Measurements from ENCODE around the gene NOS1. TPM values are rescaled to one million over a fixed set of nuclear protein-coding genes. Genes with fewer than 3 reads are reported as not detected.

NOS1 gene
- polyA plus RNA-seq, 1 donor from 2014 or later: not detected

- Histone ChIP-seq H3K9me2 (ENCODE audit: insufficient read depth, low read length) (no peaks in the 10 kb centered on the region), H3K4me3 (ENCODE audit: low read length) (no peak overlapping the region), H4K20me1 (ENCODE audit: insufficient read depth) (no peaks in the 10 kb centered on the region), H3K36me3 (ENCODE audit: insufficient read depth, low read length) (no peaks in the 10 kb centered on the region), H3K4me2 (ENCODE audit: low read length) (no peak overlapping the region), H3K9ac (ENCODE audit: low read length) (no peak overlapping the region), H3F3A (ENCODE audit: insufficient read depth, low read length, poor library complexity, severe bottlenecking) (no peaks in the 10 kb centered on the region), H3K27ac (ENCODE audit: low read length) (no peak overlapping the region), H3K9me3 (ENCODE audit: low read length) (no peaks in the 10 kb centered on the region), H3K79me2 (replicated peaks; ENCODE audit: insufficient read depth, low read length) (no peaks in the 10 kb centered on the region), H2AFZ (ENCODE audit: low read depth, low read length) (no peak overlapping the region), H3K27me3 (ENCODE audit: insufficient read depth, low read depth, low read length) (no peaks in the 10 kb centered on the region)
- TF ChIP-seq EP300 (conservative IDR thresholded peaks at IDR 0.05; ENCODE audit: poor library complexity, severe bottlenecking): no peak
These were observed 127.0 kb downstream of the NOS1 start for GRCh38 chr12:117234441-117234840.

GRCh38 chr12:117231750-117232149, 129.7 kb downstream of the NOS1 start:
- Histone ChIP-seq H3K27me3 (ENCODE audit: insufficient read depth, low read depth, low read length) (no peaks in the 10 kb centered on the region), H3K4me3 (ENCODE audit: low read length) (no peak overlapping the region), H4K20me1 (ENCODE audit: insufficient read depth) (no peaks in the 10 kb centered on the region), H3K79me2 (replicated peaks; ENCODE audit: insufficient read depth, low read length) (no peaks in the 10 kb centered on the region), H3K27ac (ENCODE audit: low read length) (no peak overlapping the region), H3K9ac (ENCODE audit: low read length) (no peak overlapping the region), H3F3A (ENCODE audit: insufficient read depth, low read length, poor library complexity, severe bottlenecking) (no peaks in the 10 kb centered on the region), H3K36me3 (ENCODE audit: insufficient read depth, low read length) (no peaks in the 10 kb centered on the region), H3K9me2 (ENCODE audit: insufficient read depth, low read length) (no peaks in the 10 kb centered on the region), H3K9me3 (ENCODE audit: low read length) (no peaks in the 10 kb centered on the region), H2AFZ (ENCODE audit: low read depth, low read length) (no peak overlapping the region), H3K4me2 (ENCODE audit: low read length) (no peak overlapping the region)
- no peak for TF ChIP-seq REST (IDR thresholded peaks at IDR 0.05; ENCODE audit: borderline replicate concordance)

GRCh38 chr12:117228239-117228638, 133.2 kb downstream of the NOS1 start:
- no peaks in the 10 kb centered on the region for H4K20me1 ChIP-seq (ENCODE audit: insufficient read depth)
- H2AFZ ChIP-seq (ENCODE audit: low read depth, low read length): no peak overlapping the region
- no peaks in the 10 kb centered on the region for H3K9me2 ChIP-seq (ENCODE audit: insufficient read depth, low read length)
- no peak overlapping the region for H3K27ac ChIP-seq (ENCODE audit: low read length)
- no peaks in the 10 kb centered on the region for H3K9me3 ChIP-seq (ENCODE audit: low read length)
- no peaks in the 10 kb centered on the region for H3F3A ChIP-seq (ENCODE audit: insufficient read depth, low read length, poor library complexity, severe bottlenecking)
- H3K36me3 ChIP-seq (ENCODE audit: insufficient read depth, low read length): no peaks in the 10 kb centered on the region
- H3K4me2 ChIP-seq (ENCODE audit: low read length): no peak overlapping the region
- no peaks in the 10 kb centered on the region for H3K79me2 ChIP-seq (replicated peaks; ENCODE audit: insufficient read depth, low read length)
- H3K27me3 ChIP-seq (ENCODE audit: insufficient read depth, low read depth, low read length): no peaks in the 10 kb centered on the region
- no peak for TF ChIP-seq REST (IDR thresholded peaks at IDR 0.05; ENCODE audit: borderline replicate concordance)
- no peak for TF ChIP-seq TAF1 (IDR thresholded peaks at IDR 0.05; ENCODE audit: low read depth)
- no peak for TF ChIP-seq EP300 (conservative IDR thresholded peaks at IDR 0.05; ENCODE audit: poor library complexity, severe bottlenecking)
- no peak for TF ChIP-seq MXI1 (conservative IDR thresholded peaks at IDR 0.05; ENCODE audit: poor library complexity, severe bottlenecking)
- no peak for TF ChIP-seq RAD21 (conservative IDR thresholded peaks at IDR 0.05)
- no peak for TF ChIP-seq SMC3 (conservative IDR thresholded peaks at IDR 0.05; ENCODE audit: poor library complexity)
- no peak for TF ChIP-seq CTCF (IDR thresholded peaks at IDR 0.05; ENCODE audit: poor library complexity, severe bottlenecking)
- TF ChIP-seq EZH2 (IDR thresholded peaks at IDR 0.05; ENCODE audit: borderline replicate concordance, insufficient read depth, low read length, poor library complexity, severe bottlenecking): no peak
- no peak for TF ChIP-seq POLR2AphosphoS5 (IDR thresholded peaks at IDR 0.05)
- H3K9ac ChIP-seq (ENCODE audit: low read length): no peak overlapping the region
- no peak overlapping the region for H3K4me3 ChIP-seq (ENCODE audit: low read length)
